K562 (cell line): ENCODE measurements around the gene TANGO6. TPM values are rescaled to one million over a fixed set of nuclear protein-coding genes. Genes with fewer than 3 reads are reported as not detected.

Source experiments
- CCNT2 ChIP-seq: IDR thresholded peaks from 2 replicates; pipeline ENCODE4 v1.6.1; 2011; ENCODE audit warnings: borderline replicate concordance, low read depth, mild to moderate bottlenecking, moderate library complexity, mixed read lengths, low read length; ENCODE audit not compliant: insufficient read length; ENCODE audit errors: extremely low read depth
- CHD4 ChIP-seq: fragments of 200-600 bp; sonication (generic); IDR thresholded peaks from 3 replicates; pipeline ENCODE4 v1.6.1; 2012; ENCODE audit warnings: low read depth, mild to moderate bottlenecking, mixed read lengths, low read length, inconsistent platforms; ENCODE audit not compliant: insufficient read depth, insufficient replicate concordance, poor library complexity, severe bottlenecking
- MAFK ChIP-seq: IDR thresholded peaks from 2 replicates; pipeline ENCODE4 v1.6.1; 2011; ENCODE audit warnings: low read length, improper control_type of control experiment
- polyA plus RNA-seq, 8 experiments: library from polyadenylated mRNA; depleted of rRNA in 4 of 8; stranded (reverse) in 5 of 8; unstranded in 3 of 8; fragments of >200 nt; fragmentation: Nextera tagmentation in 2 of 8; fragmentation: Illumina TruSeq in 1 of 8; extraction: Ambion mirVana in 2 of 8; extraction: Trizol in 1 of 8; gene quantifications; 2 replicates each; pipeline versions ENCODE4 v1.2.1 to v1.2.3, GENCODE V29; 2011 to 2014; ENCODE audit warnings: inconsistent platforms in 1 of 8, missing spikeins in 1 of 8
- total RNA-seq, 7 experiments: library from RNA; depleted of rRNA in 6 of 7; stranded (reverse); fragments of >200 nt in 6 of 7; fragmentation: Illumina TruSeq in 2 of 7; extraction: Trizol in 2 of 7; gene quantifications; 2 replicates each; pipeline versions ENCODE4 v1.2.1 to v1.2.3, GENCODE V29; 2011 to 2021; ENCODE audit warnings: low replicate concordance in 1 of 7
- TF ChIP-seq, protein P1 (sequence below), 2 experiments: fragments of 150-350 bp in 1 of 2; IDR thresholded peaks; 2 replicates each; pipeline ENCODE4 v1.6.1; 2012 to 2016; ENCODE audit warnings: low read depth in 2 of 2, low read length in 2 of 2, mild to moderate bottlenecking in 1 of 2, moderate library complexity in 1 of 2
- TF ChIP-seq, protein P2 (sequence below): fragments of 450-650 bp; IDR thresholded peaks from 2 replicates; pipeline ENCODE4 v1.6.1; 2017; ENCODE audit warnings: antibody characterized with exemption, mild to moderate bottlenecking

The TANGO6 gene
- total and polyA plus RNA-seq, 9 of the 15 experiments (the other 6 are each of a cell fraction or from before 2014, with no cell fraction given) = 1.6 to 15.2 (median 9.6) TPM

DNA sequence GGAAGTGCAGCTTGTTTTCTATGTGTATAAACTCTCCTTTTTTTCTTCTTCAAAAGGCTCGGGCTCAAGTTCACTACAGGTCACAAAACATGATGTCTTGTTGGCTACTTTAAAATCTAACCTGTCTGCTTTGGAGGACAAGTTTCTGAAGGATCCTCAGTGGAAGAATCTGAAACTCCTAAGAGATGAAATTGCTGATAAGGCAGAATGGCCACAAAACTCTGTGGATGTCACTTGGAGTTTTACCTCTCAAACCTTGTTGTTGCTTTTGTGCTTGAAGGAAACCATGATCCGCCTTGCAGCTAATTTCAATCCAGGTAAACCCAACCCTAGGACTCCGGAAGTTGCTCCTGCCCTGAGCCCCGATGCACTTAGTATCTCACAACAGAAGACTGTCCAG lies 16.5 kb downstream of the TANGO6 start (continued):
- TF ChIP-seq MAFK (peak; percentile 86), CHD4 (no peak), CCNT2 (no peak)
- TF ChIP-seq, protein P1, sequence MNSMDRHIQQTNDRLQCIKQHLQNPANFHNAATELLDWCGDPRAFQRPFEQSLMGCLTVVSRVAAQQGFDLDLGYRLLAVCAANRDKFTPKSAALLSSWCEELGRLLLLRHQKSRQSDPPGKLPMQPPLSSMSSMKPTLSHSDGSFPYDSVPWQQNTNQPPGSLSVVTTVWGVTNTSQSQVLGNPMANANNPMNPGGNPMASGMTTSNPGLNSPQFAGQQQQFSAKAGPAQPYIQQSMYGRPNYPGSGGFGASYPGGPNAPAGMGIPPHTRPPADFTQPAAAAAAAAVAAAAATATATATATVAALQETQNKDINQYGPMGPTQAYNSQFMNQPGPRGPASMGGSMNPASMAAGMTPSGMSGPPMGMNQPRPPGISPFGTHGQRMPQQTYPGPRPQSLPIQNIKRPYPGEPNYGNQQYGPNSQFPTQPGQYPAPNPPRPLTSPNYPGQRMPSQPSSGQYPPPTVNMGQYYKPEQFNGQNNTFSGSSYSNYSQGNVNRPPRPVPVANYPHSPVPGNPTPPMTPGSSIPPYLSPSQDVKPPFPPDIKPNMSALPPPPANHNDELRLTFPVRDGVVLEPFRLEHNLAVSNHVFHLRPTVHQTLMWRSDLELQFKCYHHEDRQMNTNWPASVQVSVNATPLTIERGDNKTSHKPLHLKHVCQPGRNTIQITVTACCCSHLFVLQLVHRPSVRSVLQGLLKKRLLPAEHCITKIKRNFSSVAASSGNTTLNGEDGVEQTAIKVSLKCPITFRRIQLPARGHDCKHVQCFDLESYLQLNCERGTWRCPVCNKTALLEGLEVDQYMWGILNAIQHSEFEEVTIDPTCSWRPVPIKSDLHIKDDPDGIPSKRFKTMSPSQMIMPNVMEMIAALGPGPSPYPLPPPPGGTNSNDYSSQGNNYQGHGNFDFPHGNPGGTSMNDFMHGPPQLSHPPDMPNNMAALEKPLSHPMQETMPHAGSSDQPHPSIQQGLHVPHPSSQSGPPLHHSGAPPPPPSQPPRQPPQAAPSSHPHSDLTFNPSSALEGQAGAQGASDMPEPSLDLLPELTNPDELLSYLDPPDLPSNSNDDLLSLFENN (IDR thresholded peaks at IDR 0.05; ENCODE audit: low read depth in 2 of 2, low read length in 2 of 2) = no peak
- TF ChIP-seq, protein P2, sequence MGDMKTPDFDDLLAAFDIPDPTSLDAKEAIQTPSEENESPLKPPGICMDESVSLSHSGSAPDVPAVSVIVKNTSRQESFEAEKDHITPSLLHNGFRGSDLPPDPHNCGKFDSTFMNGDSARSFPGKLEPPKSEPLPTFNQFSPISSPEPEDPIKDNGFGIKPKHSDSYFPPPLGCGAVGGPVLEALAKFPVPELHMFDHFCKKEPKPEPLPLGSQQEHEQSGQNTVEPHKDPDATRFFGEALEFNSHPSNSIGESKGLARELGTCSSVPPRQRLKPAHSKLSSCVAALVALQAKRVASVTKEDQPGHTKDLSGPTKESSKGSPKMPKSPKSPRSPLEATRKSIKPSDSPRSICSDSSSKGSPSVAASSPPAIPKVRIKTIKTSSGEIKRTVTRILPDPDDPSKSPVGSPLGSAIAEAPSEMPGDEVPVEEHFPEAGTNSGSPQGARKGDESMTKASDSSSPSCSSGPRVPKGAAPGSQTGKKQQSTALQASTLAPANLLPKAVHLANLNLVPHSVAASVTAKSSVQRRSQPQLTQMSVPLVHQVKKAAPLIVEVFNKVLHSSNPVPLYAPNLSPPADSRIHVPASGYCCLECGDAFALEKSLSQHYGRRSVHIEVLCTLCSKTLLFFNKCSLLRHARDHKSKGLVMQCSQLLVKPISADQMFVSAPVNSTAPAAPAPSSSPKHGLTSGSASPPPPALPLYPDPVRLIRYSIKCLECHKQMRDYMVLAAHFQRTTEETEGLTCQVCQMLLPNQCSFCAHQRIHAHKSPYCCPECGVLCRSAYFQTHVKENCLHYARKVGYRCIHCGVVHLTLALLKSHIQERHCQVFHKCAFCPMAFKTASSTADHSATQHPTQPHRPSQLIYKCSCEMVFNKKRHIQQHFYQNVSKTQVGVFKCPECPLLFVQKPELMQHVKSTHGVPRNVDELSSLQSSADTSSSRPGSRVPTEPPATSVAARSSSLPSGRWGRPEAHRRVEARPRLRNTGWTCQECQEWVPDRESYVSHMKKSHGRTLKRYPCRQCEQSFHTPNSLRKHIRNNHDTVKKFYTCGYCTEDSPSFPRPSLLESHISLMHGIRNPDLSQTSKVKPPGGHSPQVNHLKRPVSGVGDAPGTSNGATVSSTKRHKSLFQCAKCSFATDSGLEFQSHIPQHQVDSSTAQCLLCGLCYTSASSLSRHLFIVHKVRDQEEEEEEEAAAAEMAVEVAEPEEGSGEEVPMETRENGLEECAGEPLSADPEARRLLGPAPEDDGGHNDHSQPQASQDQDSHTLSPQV = no peak
